ENCODE data around the gene EBF4.

Gene EBF4

DNA sequence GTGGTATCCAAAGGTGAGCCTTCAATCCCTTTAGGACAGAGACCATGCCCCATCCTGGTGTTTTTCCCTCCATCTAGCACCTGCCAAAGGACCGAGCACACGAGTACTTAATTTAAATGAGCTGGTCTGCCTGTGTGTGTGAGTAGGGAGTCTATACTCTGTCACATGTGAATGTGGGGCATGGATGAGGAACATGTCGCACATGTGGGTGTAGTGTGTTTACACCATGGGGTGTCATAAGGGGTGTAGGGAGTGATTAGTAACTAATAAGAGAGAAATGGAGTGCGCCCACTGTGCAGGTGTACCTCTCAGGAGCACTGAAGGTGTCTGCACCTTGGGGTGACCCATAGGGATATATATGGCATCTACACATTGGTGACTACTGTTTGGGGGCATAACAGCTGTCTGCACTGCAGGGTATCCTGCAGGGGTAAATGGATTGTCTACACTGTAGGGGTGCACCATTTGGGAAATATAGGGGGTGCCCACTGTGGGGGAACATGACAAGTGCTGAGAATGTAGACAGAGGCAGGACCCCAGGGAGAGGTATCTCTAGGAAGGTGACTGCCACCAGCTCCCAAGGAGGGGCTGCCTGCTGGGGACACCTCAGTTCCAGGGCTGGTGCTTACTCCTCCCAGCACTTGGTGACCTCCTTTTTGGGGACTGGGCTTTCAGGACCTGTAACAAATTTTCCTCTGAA is 53.5 kb downstream of the EBF4 start:
- no peak for DNase-seq

DNA sequence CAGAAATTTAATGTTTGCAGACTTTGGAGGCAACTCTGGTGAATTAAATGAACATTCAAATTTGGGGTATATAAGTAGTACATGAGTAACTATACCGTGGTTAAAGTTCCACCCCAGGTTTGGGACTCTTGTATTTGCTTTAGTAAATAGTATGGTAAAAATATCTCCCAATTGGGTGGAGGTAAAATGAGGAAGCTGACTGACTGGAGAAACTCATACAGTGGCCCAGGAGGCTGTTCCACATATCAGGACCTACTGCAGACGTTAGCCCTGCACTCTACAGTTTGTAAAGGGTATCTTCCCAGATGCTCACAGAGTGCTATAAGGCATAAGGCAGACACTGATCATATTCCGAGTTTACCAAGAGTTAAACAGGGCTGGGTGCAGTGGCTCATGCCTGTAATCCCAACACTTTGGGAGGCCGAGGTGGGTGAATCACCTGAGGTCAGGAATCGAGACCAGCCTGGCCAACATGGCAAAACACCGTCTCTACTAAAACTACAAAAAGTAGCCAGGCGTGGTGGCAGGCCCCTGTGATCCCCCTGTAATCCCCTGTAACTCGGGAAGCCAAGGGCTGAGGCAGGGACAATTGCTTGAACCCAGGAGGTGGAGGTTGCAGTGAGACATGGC is 54.2 kb downstream of the EBF4 start:
- no peak for DNase-seq

DNA sequence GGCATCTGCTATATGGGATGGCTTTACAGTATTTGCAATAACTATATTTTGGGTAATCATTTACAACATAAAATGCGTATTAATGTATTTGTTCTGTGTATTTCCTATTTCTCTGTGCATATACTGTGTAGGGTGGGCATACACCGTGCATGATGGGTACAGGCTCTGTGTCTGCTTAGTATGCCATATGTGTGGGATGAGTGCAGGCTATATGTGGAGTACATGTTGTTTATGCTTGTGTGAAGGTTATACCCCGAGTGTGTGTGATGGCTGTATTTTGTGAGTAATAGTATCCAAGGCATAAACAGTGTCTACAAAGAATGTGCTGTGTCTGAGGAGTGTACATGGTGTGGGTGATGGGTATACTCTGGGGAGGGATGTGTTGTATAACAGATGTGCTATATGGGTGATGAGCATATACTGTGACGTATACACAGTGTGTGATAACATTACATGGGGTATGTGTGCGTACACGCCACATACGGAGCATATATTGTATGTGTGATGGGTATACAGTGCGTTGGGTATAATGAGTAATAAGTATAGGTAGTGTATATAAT is 55.2 kb downstream of the EBF4 start:
- DNase-seq, result no peak

DNA sequence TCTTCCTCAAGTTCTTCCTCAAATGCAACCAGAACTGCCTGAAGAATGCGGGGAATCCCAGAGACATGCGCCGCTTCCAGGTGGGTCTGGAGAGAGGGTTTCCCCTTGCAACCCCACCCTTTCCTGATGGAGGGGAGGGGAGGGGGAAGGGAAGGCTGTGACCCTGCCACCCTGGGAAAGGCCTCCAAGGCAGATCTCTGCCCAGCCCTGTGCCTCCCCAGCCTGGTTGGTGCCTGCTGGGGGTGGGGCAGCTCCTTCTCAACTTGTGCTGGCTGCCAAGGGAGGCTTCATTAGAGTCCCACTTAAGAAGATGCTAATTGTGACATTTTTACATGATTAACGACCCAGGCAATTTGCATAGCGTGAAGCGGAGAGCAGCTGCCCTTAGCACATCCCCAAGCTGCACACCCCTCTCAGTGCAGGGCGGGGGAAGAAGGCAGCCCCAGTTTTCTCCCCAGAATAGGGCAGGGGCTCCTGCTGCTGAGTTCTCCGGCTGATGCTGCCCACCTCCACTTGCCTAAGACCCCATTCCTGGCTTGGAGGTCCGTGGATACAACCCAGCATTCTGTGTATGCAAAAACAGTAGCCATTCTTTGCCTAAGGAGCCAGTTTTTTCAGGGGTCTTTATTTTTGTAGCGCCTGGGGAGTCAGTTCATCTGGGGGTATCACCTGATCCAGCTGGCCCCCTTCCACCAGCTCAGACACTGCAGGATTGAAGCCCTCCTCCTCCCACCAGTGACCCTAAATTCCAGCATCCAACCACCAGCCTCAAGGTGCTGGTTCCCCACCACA is 56.2 kb downstream of the EBF4 start:
- peak; percentile 32 for DNase-seq

DNA sequence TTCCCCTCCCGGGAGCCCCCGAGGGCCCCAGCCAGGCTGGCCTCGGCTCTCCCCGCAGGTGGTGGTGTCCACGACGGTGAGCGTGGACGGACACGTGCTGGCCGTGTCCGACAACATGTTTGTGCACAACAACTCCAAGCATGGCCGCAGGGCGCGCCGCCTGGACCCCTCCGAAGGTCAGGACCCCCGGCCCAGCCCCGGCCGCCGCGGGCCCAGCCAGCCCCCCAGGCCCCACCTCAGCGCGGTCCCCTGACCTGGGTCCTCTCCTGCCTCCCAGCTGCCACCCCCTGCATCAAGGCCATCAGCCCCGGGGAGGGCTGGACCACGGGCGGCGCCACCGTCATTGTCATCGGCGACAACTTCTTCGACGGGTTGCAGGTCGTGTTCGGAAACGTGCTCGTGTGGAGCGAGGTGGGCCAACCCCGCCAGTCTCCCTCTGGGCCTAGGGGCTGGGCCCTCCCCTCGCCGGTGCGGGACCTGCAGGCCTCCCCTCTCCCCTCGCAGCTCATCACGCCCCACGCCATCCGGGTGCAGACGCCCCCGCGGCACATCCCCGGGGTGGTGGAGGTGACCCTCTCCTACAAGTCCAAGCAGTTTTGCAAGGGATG is 56.9 kb downstream of the EBF4 start:
- DNase-seq, result peak; percentile 37

DNA sequence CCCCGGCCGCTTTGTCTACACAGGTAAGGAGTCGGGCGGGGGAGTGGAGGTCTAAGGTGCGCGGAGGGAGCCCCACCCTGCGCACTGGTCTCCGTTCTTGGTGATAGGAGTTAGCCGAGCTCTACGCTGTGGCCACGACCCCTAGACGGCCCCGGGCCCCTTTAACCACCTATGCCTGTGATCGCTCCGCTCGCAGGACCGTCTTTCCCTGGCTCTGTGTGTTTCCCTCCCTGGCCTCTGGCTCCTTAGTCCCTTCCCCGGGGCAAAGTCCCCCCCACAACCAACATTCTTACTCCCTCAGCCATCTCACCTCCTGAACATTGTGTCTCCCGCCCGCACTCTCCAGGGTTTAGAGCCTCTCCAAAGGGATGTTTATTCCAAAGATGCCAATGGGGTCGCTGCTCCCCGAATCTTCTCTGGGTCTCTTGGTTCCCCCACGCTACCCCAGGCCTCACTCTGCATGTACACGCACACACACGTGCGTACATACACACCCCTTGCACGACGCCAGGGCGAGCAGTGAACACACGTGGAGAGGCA is 57.4 kb downstream of the EBF4 start:
- peak; percentile 43 for DNase-seq

DNA sequence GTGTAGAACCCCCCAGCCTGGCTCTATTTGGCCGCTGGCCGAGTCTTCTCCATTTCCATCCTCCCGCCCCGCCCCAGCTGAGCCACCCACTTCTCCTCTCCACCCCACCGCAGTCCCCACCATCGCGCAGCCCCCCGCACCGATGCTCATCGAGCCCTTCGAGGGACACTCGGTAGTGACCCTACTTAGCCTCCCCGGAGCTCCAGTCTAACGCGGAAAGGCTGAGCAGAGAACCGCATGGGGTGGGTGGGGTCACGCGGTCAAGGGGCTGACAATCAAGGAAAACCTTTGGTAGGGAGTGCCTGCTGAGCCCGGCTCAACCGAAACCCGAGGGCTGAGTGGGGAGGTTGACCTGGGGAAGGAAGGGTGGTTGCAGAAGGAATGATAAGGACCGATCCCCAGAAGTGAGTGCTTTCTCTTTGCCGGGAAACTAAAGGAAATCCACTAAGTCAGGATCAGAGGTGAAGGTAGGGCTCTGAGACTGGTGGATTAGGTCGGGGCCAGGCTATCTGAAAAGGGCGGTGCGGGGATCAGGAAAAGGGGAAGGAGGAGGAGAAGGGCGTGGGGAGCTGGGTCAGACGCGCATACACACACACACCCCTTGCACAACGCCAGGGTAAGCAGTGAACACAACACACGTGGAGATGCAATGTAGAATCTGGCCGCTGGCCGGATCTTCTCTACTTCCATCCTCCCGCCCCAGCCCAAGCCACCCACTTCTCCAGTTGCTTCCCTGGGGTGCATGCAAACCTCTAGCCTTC is 58.1 kb downstream of the EBF4 start:
- peak; percentile 53 for DNase-seq

DNA sequence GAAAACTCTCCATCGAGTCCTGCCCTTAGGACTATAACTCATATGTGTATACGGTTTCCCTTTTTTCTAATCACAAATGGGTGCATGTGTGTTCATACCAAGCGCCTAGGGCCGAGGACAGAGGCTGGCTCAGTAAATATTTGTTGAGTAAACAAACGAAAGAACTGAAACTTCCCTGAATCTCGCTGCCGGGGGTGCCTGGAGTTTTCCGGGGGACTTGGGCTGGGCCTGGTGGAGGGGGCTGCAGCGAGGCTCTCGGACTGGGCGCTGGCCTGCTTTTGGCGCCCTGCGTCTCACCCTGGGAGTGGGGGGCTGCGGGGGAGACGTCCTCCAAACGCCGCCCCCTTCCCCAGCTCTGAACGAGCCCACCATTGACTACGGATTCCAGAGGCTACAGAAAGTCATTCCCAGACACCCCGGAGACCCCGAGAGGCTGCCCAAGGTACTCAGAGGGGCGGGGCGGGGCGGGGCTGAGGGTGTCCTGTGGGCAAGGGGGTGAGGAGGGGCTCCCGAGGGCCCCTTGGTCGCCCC is 58.8 kb downstream of the EBF4 start:
- DNase-seq, result peak; percentile 29

DNA sequence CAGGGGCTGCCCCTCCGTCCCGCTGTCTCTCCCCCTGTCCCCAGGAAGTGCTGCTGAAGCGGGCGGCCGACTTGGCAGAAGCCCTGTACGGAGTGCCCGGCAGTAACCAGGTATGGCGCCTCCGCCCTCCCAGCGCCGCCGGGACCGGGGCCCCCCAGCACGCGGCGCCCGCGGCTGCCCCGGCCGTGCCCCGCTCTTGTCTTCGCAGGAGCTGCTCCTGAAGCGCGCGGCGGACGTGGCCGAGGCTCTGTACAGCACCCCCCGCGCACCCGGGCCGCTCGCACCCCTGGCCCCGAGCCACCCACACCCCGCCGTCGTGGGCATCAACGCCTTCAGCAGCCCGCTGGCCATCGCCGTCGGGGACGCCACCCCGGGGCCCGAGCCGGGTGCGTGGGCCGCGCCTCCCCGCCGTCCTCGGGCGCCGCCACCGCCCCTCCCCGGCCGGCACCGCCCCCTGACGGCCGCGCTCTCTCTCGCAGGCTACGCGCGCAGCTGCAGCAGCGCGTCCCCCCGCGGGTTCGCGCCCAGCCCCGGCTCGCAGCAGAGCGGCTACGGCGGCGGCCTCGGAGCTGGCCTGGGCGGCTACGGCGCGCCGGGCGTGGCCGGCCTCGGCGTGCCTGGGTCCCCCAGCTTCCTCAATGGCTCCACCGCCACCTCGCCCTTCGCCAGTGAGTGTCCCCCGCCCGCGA is 59.4 kb downstream of the EBF4 start:
- DNase-seq, result peak; percentile 46

DNA sequence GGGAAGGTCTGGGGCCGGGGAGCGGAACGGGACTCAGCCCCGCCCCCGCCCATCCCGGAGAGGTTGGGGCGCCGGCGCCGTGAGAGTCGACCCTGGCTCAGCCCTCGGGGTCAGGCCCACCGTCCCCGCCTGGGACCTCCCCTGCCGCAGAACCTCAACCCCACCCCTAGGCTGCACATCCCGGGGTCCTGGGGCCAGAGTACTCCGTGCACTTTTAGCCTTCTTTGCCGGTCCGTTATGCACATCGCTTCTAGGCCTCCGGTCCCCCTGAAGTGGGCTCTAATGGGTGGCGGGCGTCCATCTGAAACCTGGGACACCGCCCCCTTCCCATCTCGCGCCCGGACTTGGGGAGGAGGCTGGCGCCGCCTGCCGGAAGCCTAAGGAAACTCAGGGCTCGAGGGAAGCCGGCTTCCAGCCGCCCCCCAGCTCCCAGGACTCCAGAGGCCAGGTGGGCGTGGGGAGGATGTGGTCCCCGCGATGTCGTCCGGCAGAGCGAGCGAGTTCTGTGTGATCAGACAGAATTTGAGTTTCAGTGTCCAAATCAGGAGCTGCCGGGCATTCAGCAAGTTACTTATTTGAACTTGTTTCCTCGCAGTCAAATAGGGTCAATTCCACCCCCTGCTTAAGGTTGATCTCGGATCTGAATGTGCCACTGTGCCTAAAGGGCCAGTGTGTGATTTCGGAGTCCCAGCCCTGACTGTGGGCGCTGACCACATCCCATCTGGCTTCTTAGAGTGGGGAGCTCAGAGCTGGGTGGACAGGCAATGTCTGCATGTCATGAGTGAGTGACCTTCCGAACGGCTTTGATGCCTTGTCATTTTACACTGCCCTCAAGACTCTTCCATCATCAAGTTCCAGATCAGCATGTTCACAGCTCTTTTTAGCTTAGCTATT is 60.2 kb downstream of the EBF4 start:
- peak; percentile 63 for DNase-seq

DNA sequence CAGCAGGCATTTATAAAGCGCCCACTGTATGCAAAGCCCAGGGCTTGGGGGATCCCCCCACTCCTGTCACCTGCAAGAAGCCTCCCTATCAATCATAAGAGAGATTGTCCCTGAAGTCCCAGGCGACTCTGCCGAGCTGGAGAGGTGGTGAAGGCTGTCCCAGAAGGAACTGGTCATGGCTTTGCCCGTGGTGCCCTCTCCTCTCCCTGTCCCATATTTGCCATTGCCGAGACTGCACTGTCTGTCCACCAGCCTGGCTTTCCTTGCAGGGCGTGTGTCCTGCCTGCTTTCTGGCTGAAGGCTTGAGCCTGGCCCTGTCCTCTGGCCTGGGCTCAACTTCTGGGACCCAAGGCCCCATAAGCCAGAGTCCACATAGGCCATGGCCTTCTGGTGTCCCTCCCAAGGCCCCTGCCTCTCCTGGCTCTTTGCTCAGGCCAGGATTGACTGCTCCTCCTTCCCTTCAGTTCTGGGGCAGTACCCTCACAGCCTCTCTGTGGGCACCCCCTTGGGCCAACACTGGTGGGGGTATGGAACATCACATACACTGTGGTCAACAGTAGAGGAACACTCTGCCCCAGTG is 61.0 kb downstream of the EBF4 start:
- DNase-seq, result peak; percentile 26

DNA sequence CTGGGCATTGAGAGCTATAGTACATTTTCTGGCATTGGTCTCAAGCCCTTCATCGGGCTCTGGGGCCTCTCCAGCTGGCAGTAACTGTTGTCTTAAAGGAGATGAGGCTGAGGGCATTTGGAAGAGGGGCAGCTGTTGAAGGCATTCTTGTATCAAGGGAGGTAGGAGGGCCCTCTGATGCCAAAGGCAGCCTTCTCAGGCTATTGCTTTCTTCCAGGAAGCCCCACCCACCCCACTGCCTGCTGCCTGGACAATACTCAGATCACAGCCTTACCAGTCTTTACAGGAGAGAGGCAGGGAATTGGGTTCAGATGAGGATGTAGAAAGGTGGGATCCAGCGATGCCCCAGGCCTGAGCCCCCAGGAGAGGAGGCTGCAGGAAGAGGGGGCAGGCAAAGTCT is 61.8 kb downstream of the EBF4 start:
- DNase-seq, result peak; percentile 29

DNA sequence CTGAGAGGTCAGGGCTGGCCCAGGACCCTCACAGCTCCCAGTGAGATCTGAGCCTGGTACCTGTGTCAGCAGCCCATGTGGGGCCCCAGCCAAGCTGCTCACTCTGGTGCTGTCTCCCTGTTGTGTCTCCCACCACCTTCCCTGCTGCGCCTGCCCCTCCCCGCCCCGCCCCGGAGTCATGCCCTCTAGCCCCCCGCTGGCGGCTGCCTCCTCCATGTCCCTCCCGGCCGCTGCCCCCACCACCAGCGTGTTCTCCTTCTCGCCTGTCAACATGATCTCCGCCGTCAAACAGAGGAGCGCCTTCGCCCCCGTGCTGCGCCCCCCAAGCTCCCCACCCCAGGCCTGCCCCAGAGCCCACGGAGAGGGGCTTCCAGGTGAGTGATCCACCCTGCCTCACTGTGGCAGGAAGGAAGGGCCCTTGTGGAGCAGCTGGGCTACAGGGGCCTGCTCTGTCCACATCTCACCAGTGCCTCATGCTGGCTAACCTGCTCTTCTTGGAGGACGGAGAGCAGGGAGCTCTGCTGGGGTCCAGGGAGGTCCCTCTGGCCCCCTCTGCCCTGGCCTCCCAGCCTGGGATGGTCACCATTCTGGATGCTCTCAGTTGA is 63.0 kb downstream of the EBF4 start:
- DNase-seq, result no peak

DNA sequence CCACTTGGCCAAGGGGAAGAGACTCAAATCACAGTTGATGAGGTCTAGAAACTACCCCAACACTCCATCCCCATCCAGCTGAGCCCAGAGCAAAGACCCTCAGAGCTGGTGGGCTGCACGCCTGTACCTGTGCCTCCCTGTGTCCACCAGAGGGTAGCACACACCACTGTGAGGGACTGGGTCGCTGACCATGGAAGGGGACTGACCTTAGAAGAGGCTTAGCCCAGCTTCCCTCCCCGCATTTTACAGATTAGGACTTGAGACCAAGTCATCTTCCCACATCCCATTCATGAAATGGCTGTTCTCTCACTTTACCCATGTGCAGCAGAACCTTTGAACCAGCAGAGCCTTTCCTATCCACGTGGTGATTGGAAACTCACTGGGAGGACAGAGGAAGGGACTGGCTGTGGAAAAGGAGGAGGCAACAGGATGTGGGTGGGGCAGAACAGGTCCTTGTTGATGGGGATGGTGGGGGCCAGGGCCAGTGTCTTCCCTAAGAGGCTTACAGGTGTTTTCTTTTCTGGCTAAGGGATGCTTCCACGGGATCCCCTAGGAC is 63.6 kb downstream of the EBF4 start:
- peak; percentile 37 for DNase-seq

DNA sequence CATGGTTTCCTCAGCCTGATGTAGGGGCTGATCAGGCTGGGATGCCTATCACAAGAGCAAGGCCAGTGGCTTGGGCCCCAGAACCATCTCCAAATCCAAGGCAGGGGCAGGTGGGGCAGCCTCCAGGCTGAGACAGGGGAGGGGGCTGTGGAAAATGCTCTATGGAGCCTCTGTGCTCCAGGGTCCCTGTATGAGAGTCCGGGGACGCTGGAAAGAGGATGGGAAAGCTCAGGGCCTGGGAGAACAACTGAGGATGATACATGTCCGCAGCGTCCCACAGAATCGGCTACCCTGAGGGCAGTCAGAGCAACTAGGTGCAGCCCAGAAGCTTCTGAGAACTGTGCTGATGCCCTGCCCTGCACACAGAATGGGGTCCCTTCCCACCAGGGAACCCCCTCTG is 64.4 kb downstream of the EBF4 start:
- DNase-seq, result no peak

DNA sequence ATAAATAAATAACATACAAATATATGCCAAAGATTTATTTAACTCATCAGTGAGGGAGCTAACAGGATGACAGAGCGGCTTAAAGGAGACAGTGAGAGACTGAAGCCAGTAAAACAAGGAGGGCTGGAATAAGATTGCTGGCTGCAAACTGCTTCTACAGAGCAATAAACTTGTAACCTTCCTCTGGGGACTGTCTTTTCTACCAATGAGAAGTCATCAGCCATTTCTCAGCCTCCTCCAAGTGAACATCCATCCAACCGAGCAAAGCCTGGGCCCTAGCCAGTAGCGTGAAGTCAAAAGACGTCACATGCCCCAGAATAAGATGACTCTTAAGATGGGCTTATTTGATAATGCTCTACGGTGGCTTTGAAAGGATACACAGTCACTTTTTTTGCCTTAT is 65.4 kb downstream of the EBF4 start:
- DNase-seq, result no peak

DNA sequence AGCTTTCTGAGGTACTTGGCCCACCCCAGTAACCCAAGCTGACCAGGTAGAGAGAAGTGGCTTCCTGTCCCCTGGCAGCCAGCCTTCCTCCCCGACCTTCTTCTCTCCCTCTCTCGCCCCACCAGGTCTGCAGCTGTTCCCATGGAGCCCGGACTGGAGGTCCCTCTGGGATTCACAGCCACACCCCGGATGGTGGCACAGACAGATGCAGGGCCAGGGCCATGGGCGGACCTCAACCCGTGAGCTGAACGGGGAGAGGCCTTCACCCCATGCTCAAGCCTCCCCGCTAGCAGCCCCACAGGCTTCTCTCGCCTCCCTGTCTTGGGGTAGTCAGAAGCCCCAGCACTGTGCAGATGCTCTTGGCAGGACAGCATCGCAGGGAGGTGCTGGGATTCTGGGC is 66.6 kb downstream of the EBF4 start:
- no peak for DNase-seq

DNA sequence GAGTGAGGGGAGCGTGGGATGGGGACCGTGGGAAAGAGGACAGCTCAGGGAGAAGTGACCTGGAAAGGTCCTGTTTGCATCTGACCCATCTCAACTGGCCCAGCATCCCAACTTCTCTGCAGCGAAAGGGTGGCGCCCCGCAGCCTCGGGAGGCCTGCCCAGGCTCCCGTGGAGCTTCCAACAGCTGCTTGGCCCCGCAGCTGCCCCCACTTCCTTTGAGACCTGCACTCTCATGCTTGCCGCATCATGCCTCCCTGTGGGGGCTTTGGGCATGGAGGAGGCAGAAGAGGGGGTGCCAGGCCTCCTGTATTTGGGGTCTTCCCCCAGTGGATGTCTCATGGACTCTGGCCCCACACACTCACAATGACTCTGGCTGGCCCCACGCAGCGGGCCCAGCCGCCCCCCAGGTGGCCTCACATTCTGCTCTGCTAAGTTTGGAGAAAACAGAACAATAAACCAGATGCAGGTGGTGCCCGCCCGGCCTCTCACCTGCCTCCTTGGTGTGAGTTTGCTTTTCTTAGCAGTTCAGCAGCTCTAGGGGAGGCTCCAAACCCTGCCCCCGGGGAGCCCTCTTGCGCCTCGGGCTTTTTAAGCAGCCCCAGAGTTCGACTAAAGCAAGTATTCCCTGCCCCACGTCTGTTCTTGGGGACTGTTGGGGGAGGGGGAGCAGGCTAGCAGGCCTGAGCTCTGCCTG is 67.2 kb downstream of the EBF4 start:
- no peak for DNase-seq

All from right forelimb (tissue), 1 donor.